GM18526 (cell line): ENCODE measurements around the gene CRYZL1.

ENCODE experiments used
- POLR2A ChIP-seq: IDR thresholded peaks from 3 replicates; pipeline ENCODE4 v1.6.1; 2011; ENCODE audit not compliant: insufficient read length; ENCODE audit errors: extremely low read depth

CRYZL1 gene

GRCh38 chr21:33666153-33666552 lies 24.6 kb upstream of the CRYZL1 start:
- TF ChIP-seq POLR2A, result no peak

- no peak for TF ChIP-seq POLR2A
Observed at GRCh38 chr21:33664135-33664534, 22.6 kb upstream of the CRYZL1 start.

- TF ChIP-seq POLR2A, result no peak
Observed at GRCh38 chr21:33663241-33663640, 21.7 kb upstream of the CRYZL1 start.

GRCh38 chr21:33662046-33662445 lies 20.5 kb upstream of the CRYZL1 start:
- TF ChIP-seq POLR2A, result no peak

- no peak for TF ChIP-seq POLR2A
Observed at GRCh38 chr21:33661146-33661545, 19.6 kb upstream of the CRYZL1 start.

GRCh38 chr21:33660406-33660805 lies 18.9 kb upstream of the CRYZL1 start:
- no peak for TF ChIP-seq POLR2A

GRCh38 chr21:33659568-33659949 lies 18.0 kb upstream of the CRYZL1 start:
- TF ChIP-seq POLR2A, result no peak

- no peak for TF ChIP-seq POLR2A
Observed at GRCh38 chr21:33658919-33659567, 17.5 kb upstream of the CRYZL1 start.

- TF ChIP-seq POLR2A, result no peak
Observed at GRCh38 chr21:33657124-33657820, 15.7 kb upstream of the CRYZL1 start.

- TF ChIP-seq POLR2A, result no peak
Observed at GRCh38 chr21:33655588-33656221, 14.2 kb upstream of the CRYZL1 start.

- no peak for TF ChIP-seq POLR2A
Observed at GRCh38 chr21:33654412-33654811, 12.9 kb upstream of the CRYZL1 start.

GRCh38 chr21:33651965-33652680 lies 10.6 kb upstream of the CRYZL1 start:
- no peak for TF ChIP-seq POLR2A

GRCh38 chr21:33650929-33651509 lies 9.5 kb upstream of the CRYZL1 start:
- TF ChIP-seq POLR2A, result no peak

GRCh38 chr21:33650230-33650629 lies 8.7 kb upstream of the CRYZL1 start:
- TF ChIP-seq POLR2A, result no peak

- no peak for TF ChIP-seq POLR2A
Observed at GRCh38 chr21:33648555-33648954, 7.0 kb upstream of the CRYZL1 start.
